GM12801 (cell line): ENCODE measurements around the gene GEMIN2.

Experiments
- TF ChIP-seq, protein P1 (sequence below): IDR thresholded peaks from one replicate; pipeline ENCODE4 v1.5.1; 2011; ENCODE audit warnings: control low read depth; ENCODE audit not compliant: insufficient read length; ENCODE audit errors: extremely low read depth

Gene GEMIN2

GRCh38 chr14:39145266-39145966 is 31.3 kb downstream of the GEMIN2 start:
- TF ChIP-seq, protein P1, sequence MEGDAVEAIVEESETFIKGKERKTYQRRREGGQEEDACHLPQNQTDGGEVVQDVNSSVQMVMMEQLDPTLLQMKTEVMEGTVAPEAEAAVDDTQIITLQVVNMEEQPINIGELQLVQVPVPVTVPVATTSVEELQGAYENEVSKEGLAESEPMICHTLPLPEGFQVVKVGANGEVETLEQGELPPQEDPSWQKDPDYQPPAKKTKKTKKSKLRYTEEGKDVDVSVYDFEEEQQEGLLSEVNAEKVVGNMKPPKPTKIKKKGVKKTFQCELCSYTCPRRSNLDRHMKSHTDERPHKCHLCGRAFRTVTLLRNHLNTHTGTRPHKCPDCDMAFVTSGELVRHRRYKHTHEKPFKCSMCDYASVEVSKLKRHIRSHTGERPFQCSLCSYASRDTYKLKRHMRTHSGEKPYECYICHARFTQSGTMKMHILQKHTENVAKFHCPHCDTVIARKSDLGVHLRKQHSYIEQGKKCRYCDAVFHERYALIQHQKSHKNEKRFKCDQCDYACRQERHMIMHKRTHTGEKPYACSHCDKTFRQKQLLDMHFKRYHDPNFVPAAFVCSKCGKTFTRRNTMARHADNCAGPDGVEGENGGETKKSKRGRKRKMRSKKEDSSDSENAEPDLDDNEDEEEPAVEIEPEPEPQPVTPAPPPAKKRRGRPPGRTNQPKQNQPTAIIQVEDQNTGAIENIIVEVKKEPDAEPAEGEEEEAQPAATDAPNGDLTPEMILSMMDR, result no peak

DNA sequence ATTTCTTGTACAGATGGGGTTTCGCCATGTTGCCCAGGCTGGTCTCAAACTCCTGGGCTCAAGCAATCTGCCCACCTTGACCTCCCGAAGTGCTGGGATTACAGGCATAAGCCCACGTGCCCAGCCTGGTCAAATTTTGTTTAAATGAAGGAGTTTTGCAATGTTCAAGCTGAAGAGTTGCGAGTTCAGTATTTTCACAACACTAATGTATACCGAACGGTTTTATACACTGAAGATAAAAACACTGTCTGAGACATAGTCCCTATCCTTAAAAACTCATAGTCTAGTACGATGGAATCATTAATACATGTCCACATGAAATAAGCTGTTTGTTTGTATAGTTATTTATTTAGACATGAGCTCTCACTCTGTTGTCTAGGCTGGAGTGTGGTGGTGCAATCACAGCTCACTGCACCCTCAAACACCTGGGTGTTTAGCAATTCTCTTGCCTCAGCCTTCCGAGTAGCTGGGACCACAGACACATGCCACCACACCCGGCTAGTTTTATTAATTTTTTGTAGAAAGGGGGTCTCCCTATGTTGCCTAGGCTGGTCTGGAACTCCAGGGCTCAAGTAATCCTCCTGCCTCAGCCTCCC is 40.6 kb downstream of the GEMIN2 start:
- TF ChIP-seq, protein P1, result no peak

DNA sequence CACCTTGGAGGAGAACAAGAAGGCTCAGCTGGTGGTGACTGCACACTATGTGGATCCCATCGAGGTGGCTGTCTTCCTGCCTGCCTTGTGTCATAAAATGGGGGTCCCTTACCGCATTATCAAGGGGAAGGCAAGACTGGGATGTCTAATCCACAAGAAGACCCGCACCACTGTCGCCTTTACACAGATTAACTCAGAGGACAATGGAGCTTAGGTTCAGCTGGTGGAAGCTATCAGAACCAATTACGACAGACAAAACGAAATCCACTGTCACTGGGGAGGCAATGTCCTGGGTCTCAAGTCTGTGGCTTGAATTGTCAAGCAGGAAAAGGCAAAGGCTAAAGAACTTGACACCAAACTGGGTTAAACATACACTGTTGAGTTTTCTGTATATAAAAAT is 43.4 kb downstream of the GEMIN2 start:
- TF ChIP-seq, protein P1, result no peak

GRCh38 chr14:39158222-39158858 is 44.2 kb downstream of the GEMIN2 start:
- TF ChIP-seq, protein P1, result no peak

DNA sequence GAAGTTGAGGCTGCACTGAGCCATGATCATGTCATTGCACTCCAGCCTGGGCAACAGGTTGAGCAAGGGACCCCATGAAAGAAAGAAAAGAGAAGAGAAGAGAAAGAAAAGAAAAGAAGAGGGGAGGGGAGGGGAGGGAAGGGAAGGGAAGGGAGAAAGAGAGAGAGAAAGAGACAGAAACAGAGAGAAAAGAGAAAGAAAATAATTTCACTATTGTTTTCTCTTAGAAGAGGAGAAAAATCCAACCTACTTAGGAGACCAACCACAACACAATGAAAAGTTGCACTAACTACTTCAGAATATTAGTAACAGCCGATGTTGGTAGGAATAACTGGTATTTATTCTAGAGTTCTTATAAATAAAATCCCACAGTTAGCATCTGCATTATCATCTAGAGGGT is 46.4 kb downstream of the GEMIN2 start:
- TF ChIP-seq, protein P1, result no peak

- TF ChIP-seq, protein P1, result no peak
Observed at GRCh38 chr14:39168591-39168990, 54.5 kb downstream of the GEMIN2 start.

GRCh38 chr14:39169541-39169900 is 55.4 kb downstream of the GEMIN2 start:
- TF ChIP-seq, protein P1, result no peak
